GM12878 (cell line): ENCODE data around the gene GFAP. TPM values are rescaled to one million over a fixed set of nuclear protein-coding genes. Genes with fewer than 3 reads are reported as not detected.

Experiments used
- CREM ChIP-seq: IDR thresholded peaks from 2 replicates; pipeline ENCODE4 v1.6.1; 2014; ENCODE audit warnings: antibody characterized with exemption, low read depth
- CUX1 ChIP-seq: IDR thresholded peaks from 2 replicates; pipeline ENCODE4 v1.6.1; 2012; ENCODE audit warnings: improper control_type of control experiment, low read depth, low read length; ENCODE audit not compliant: insufficient replicate concordance
- FOS ChIP-seq: IDR thresholded peaks from 3 replicates; pipeline ENCODE4 v1.6.1; 2011; ENCODE audit warnings: borderline replicate concordance; ENCODE audit not compliant: insufficient read length; ENCODE audit errors: extremely low read depth
- MYC ChIP-seq: IDR thresholded peaks from 2 replicates; pipeline ENCODE4 v1.6.1; 2011; ENCODE audit warnings: mild to moderate bottlenecking, low read length, moderate library complexity, inconsistent platforms; ENCODE audit not compliant: insufficient read depth, insufficient replicate concordance, insufficient read length, severe bottlenecking
- PBX3 ChIP-seq: IDR thresholded peaks from 2 replicates; pipeline ENCODE4 v1.6.1; 2011; ENCODE audit warnings: mild to moderate bottlenecking, low read depth, low read length, moderate library complexity; ENCODE audit not compliant: insufficient replicate concordance
- PKNOX1 ChIP-seq: fragments of 450-650 bp; IDR thresholded peaks from 2 replicates; pipeline ENCODE4 v1.6.1; 2016; ENCODE audit warnings: mild to moderate bottlenecking
- POLR2AphosphoS5 ChIP-seq: IDR thresholded peaks from 2 replicates; pipeline ENCODE4 v1.6.1; 2011; ENCODE audit warnings: mild to moderate bottlenecking, low read length, inconsistent platforms
- SIN3A ChIP-seq: IDR thresholded peaks from 2 replicates; pipeline ENCODE4 v1.6.1; 2012; ENCODE audit warnings: low read depth, low read length, improper control_type of control experiment
- ZNF217 ChIP-seq: fragments of 450-650 bp; IDR thresholded peaks from 2 replicates; pipeline ENCODE4 v1.6.1; 2017; ENCODE audit warnings: antibody characterized with exemption, mild to moderate bottlenecking
- ZNF592 ChIP-seq: fragments of 450-650 bp; IDR thresholded peaks from 2 replicates; pipeline ENCODE4 v1.6.1; 2017; ENCODE audit warnings: mild to moderate bottlenecking, moderate library complexity
- ZZZ3 ChIP-seq: IDR thresholded peaks from 2 replicates; pipeline ENCODE4 v1.6.1; 2011; ENCODE audit warnings: low read depth; ENCODE audit not compliant: control insufficient read depth, insufficient read length
- polyA plus RNA-seq, 11 experiments: library from polyadenylated mRNA; depleted of rRNA in 4 of 11; unstranded in 6 of 11; stranded (reverse) in 5 of 11; fragments of >200 nt; fragmentation: Nextera tagmentation in 4 of 11; fragmentation: Illumina TruSeq in 1 of 11; extraction: Ambion mirVana in 4 of 11; extraction: Trizol in 1 of 11; gene quantifications; 1 replicate in 1 of 11; 2 replicates in 10 of 11; pipeline versions ENCODE4 v1.2.1 to v1.2.3, GENCODE V29; 2011 to 2016; ENCODE audit warnings: inconsistent platforms in 2 of 11, missing spikeins in 2 of 11, low read depth in 1 of 11
- total RNA-seq, 4 experiments: library from RNA; depleted of rRNA in 3 of 4; stranded (reverse); fragments of >200 nt in 3 of 4; fragmentation: Illumina TruSeq in 1 of 4; extraction: Trizol in 1 of 4; gene quantifications; 2 replicates each; pipeline versions ENCODE4 v1.2.1 to v1.2.3, GENCODE V29; 2013 to 2021
- TF ChIP-seq, protein P1 (sequence below): fragments of 450-650 bp; formaldehyde crosslinking; IDR thresholded peaks from 2 replicates; pipeline ENCODE4 v1.5.0; 2022; ENCODE audit warnings: mild to moderate bottlenecking, missing genetic modification characterization

The GFAP gene
- total and polyA plus RNA-seq, 10 of the 15 experiments (the other 5 are each of a cell fraction or from before 2014, with no cell fraction given), result 0.04 to 0.25 TPM; not detected in 8

- TF ChIP-seq, protein P1, sequence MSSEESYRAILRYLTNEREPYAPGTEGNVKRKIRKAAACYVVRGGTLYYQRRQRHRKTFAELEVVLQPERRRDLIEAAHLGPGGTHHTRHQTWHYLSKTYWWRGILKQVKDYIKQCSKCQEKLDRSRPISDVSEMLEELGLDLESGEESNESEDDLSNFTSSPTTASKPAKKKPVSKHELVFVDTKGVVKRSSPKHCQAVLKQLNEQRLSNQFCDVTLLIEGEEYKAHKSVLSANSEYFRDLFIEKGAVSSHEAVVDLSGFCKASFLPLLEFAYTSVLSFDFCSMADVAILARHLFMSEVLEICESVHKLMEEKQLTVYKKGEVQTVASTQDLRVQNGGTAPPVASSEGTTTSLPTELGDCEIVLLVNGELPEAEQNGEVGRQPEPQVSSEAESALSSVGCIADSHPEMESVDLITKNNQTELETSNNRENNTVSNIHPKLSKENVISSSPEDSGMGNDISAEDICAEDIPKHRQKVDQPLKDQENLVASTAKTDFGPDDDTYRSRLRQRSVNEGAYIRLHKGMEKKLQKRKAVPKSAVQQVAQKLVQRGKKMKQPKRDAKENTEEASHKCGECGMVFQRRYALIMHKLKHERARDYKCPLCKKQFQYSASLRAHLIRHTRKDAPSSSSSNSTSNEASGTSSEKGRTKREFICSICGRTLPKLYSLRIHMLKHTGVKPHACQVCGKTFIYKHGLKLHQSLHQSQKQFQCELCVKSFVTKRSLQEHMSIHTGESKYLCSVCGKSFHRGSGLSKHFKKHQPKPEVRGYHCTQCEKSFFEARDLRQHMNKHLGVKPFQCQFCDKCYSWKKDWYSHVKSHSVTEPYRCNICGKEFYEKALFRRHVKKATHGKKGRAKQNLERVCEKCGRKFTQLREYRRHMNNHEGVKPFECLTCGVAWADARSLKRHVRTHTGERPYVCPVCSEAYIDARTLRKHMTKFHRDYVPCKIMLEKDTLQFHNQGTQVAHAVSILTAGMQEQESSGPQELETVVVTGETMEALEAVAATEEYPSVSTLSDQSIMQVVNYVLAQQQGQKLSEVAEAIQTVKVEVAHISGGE (CRISPR knock-in tag), result no peak
- TF ChIP-seq MYC (no peak), CREM (peak; percentile 65; the same call in 1 of the 2 replicates), SIN3A (peak; percentile 100), PBX3 (no peak), ZZZ3 (no peak), ZNF592 (no peak), POLR2AphosphoS5 (peak; percentile 95), PKNOX1 (peak; percentile 75), ZNF217 (no peak), FOS (peak; percentile 62), CUX1 (no peak)
Measured at GRCh38 chr17:44947461-44948314, 32.4 kb upstream of the GFAP start, which contains the start of gene KIF18B (continued).
